Natural killer cell (primary cell): ENCODE results near the gene GATA5. TPM values are rescaled to one million over a fixed set of nuclear protein-coding genes. Genes with fewer than 3 reads are reported as not detected.

Experiments used
- ATAC-seq, 3 donors: fragments of 150-1000 bp in 2 of 3; fragments of 200-7000 bp in 1 of 3; cut with Tn5 transposase; 1 replicate in 1 of 3; 2 replicates in 2 of 3; pipeline ENCODE4 v1.10.0; 2021; ENCODE audit warnings: mild to moderate bottlenecking in 2 of 3, moderate library complexity in 2 of 3
- DNase-seq, 2 donors: peaks; one replicate each; pipeline versions ENCODE4 v3.0.0 to v3.0.0-alpha.2; 2013 to 2021; ENCODE audit warnings: mixed read lengths in 1 of 2
- H3K27ac ChIP-seq: one replicate; pipeline ENCODE4 v1.5.1; 2013; ENCODE audit warnings: mild to moderate bottlenecking, low read length
- H3K27me3 ChIP-seq: one replicate; pipeline ENCODE4 v1.6.1; 2013; ENCODE audit warnings: low read length; ENCODE audit not compliant: control insufficient read depth, insufficient read depth
- H3K36me3 ChIP-seq: one replicate; pipeline ENCODE4 v1.6.1; 2013; ENCODE audit warnings: low read length; ENCODE audit not compliant: control insufficient read depth, insufficient read depth
- H3K4me1 ChIP-seq: one replicate; pipeline ENCODE4 v1.6.1; 2013; ENCODE audit warnings: low read length; ENCODE audit not compliant: control insufficient read depth, insufficient read depth
- H3K4me3 ChIP-seq: one replicate; pipeline ENCODE4 v1.5.1; 2013; ENCODE audit warnings: low read length
- H3K9me3 ChIP-seq: one replicate; pipeline ENCODE4 v1.6.1; 2013; ENCODE audit warnings: low read length; ENCODE audit not compliant: control insufficient read depth, insufficient read depth
- H3K27ac Mint-ChIP-seq, 2 donors: one replicate each; pipeline ENCODE4 v1.8.0; 2022; ENCODE audit warnings: mild to moderate bottlenecking in 2 of 2, mixed read lengths in 2 of 2, moderate library complexity in 1 of 2
- H3K27me3 Mint-ChIP-seq, 2 donors: one replicate each; pipeline ENCODE4 v1.8.0; 2022; ENCODE audit warnings: low read depth in 2 of 2, mixed read lengths in 2 of 2
- H3K36me3 Mint-ChIP-seq: one replicate; pipeline ENCODE4 v1.8.0; 2022; ENCODE audit warnings: mixed read lengths
- H3K4me1 Mint-ChIP-seq, 2 donors: one replicate each; pipeline ENCODE4 v1.8.0; 2022; ENCODE audit warnings: mixed read lengths in 2 of 2
- H3K4me3 Mint-ChIP-seq: one replicate; pipeline ENCODE4 v1.8.0; 2022; ENCODE audit warnings: mild to moderate bottlenecking, moderate library complexity, mixed read lengths
- H3K9me3 Mint-ChIP-seq, 2 donors: one replicate each; pipeline ENCODE4 v1.8.0; 2022; ENCODE audit warnings: mixed read lengths in 2 of 2
- WGBS: methylation state at CpG from one replicate; pipeline ENCODE4 v1.1.7; 2013; ENCODE audit warnings: missing lambda C conversion rate; ENCODE audit not compliant: insufficient coverage; 5-methylcytosine and 5-hydroxymethylcytosine counted together
- intact Hi-C: fragments of 100-400 bp; cut with micrococcal nuclease; formaldehyde crosslinking; loops from one replicate; pipeline ENCODE4 v1.14.2; 2022
- total RNA-seq, 4 donors: library from RNA; stranded (reverse); fragments of 120-200 nt in 1 of 4; gene quantifications; one replicate each; pipeline versions ENCODE4 v1.2.3 to v1.2.4, GENCODE V29; 2013 to 2022
- TF ChIP-seq, protein P1 (sequence below): fragments of 200-600 bp; IDR thresholded peaks from one replicate; pipeline ENCODE4 v1.8.0; 2022; ENCODE audit warnings: antibody characterized with exemption

The GATA5 gene
- total RNA-seq, 3 donors from 2014 or later (not counting 1 experiment from before 2014, with no cell fraction given): not detected

DNA sequence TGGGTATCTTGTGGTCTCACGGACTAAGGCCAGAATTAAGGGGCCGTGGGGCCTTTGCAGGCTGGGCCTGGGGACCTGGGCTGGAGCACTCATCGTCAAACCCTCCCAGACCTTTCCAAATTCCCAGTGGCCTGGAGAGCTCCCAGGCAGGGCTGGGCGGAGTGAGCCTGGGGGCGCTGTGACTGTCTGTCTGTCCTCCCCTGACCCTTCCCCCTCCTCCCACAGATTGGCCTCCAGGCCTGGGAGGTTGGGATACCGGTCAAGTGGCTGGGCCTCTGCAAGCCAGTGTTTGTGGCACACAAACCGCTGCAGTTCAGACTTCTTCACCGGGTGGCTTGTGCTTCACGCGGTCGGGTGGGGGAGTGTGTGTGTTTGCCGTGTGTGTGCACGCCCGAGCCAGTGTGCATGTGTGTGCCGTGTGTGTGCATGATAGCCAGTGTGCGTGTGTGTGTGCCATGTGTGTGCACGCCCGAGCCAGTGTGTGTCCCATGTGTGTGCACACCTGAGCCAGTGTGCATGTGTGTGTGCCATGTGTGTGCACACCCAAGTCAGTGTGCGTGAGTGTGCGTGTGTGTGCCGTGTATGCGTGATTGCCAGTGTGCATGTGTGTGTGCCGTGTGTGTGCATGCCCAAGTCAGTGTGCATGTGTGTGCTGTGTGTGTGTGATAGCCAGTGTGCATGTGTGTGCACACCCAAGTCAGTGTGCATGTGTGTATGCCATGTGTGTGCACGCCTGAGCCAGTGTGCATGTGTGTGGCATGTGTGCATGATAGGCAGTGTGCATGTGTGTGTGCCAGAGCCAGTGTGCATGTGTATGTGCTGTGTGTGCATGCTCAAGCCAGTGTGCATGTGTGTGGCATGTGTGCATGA, 54.7 kb downstream of the GATA5 start:
- Histone ChIP-seq H3K4me1 (no peaks in the 10 kb centered on the region), H3K27me3 (no peaks in the 10 kb centered on the region), H3K9me3 (no peaks in the 10 kb centered on the region), H3K27ac (no peak overlapping the region), H3K36me3 (no peaks in the 10 kb centered on the region), H3K4me3 (no peak overlapping the region)
- intact Hi-C loops: no loop called here
- TF ChIP-seq, protein P1, sequence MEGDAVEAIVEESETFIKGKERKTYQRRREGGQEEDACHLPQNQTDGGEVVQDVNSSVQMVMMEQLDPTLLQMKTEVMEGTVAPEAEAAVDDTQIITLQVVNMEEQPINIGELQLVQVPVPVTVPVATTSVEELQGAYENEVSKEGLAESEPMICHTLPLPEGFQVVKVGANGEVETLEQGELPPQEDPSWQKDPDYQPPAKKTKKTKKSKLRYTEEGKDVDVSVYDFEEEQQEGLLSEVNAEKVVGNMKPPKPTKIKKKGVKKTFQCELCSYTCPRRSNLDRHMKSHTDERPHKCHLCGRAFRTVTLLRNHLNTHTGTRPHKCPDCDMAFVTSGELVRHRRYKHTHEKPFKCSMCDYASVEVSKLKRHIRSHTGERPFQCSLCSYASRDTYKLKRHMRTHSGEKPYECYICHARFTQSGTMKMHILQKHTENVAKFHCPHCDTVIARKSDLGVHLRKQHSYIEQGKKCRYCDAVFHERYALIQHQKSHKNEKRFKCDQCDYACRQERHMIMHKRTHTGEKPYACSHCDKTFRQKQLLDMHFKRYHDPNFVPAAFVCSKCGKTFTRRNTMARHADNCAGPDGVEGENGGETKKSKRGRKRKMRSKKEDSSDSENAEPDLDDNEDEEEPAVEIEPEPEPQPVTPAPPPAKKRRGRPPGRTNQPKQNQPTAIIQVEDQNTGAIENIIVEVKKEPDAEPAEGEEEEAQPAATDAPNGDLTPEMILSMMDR: no peak
- H3K27me3 Mint-ChIP-seq: no peaks in the 10 kb centered on the region
- no peaks in the 10 kb centered on the region for H3K36me3 Mint-ChIP-seq
- ATAC-seq: peak in 1 of 3 donors; percentile 5
- H3K4me3 Mint-ChIP-seq: no peak overlapping the region
- H3K4me1 Mint-ChIP-seq: no peaks in the 10 kb centered on the region
- no peak overlapping the region for H3K27ac Mint-ChIP-seq
- no peak for DNase-seq
- H3K9me3 Mint-ChIP-seq: no peaks in the 10 kb centered on the region
- WGBS: 86% methylated on average over 24 of the region's 24 CpGs

DNA sequence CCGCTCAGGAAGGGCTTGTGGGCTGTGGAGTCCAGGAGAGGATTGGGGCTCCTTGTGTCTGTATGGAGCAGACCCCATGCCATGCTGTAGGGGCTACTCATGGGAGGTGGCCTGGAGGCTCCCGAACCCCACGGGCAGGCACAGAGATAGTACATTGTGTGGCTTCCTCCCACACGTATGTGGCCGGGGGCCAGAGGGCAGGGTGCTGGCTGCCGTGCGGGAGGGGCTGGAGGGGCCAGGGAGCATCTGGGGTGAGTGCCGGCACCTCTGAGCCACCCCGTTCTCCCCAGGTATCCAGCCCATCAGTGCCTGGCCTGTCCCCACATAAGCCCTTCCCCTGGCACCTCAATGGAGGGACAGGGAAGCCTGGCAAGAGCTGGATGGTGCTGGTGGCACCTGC, 56.0 kb downstream of the GATA5 start:
- TF ChIP-seq, protein P1: no peak
- Histone ChIP-seq H3K9me3 (no peaks in the 10 kb centered on the region), H3K4me1 (no peaks in the 10 kb centered on the region), H3K4me3 (no peak overlapping the region), H3K27ac (no peak overlapping the region), H3K36me3 (no peaks in the 10 kb centered on the region), H3K27me3 (no peaks in the 10 kb centered on the region)
- DNase-seq (no peak), ATAC-seq (no peak)
- intact Hi-C loops: no loop called here
- WGBS: 81% methylated on average over 9 of the region's 9 CpGs
- no peak overlapping the region for H3K27ac Mint-ChIP-seq
- H3K27me3 Mint-ChIP-seq: no peaks in the 10 kb centered on the region
- H3K4me1 Mint-ChIP-seq: no peaks in the 10 kb centered on the region
- H3K36me3 Mint-ChIP-seq: no peaks in the 10 kb centered on the region
- no peak overlapping the region for H3K4me3 Mint-ChIP-seq
- H3K9me3 Mint-ChIP-seq: no peaks in the 10 kb centered on the region

DNA sequence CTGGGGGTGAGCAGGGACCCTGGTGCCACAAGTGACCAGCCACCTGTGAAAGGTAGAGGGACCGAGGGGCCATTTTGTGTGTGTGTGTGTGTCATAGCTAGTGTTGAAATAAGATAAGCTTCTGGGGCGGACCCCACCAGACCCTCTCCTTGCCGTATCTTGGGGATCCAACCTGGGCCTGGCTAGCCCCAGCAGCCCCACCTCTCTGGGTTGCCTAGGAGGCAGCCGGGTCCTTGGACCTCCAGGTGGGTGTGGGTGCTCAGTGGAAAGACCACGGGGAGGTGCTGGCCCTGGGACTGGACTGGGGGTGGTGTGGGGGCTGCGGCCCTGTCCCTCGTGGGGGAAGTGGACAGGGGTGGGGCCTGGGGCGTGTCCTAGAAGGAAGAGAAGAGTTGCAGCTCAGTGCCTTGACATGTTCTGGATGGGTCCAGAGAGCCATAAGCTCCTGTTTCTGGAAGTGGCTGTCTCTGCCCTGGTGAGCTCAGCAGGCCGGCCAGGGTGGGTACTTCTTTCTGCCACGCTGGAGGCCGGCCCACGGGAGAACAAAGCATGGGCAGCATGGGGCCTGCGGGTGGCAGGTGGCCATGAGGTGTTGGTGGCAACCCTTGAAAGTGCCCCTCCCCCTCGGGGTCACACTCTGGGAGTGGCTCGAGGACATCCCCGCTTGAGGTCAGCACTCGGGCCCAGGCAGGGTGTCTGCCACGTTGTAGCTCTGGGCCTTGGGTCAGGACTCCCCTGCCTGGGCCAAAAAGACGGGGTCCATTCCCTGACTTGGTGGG, 56.9 kb downstream of the GATA5 start:
- Histone ChIP-seq H3K9me3 (no peaks in the 10 kb centered on the region), H3K4me1 (no peaks in the 10 kb centered on the region), H3K36me3 (no peaks in the 10 kb centered on the region), H3K27me3 (no peaks in the 10 kb centered on the region), H3K4me3 (no peak overlapping the region), H3K27ac (no peak overlapping the region)
- Mint-ChIP-seq H3K4me1 (no peaks in the 10 kb centered on the region), H3K4me3 (no peak overlapping the region), H3K36me3 (no peaks in the 10 kb centered on the region), H3K27me3 (no peaks in the 10 kb centered on the region), H3K27ac (no peak overlapping the region), H3K9me3 (no peaks in the 10 kb centered on the region)
- TF ChIP-seq, protein P1: no peak
- 83% methylated on average over 19 of the region's 19 CpGs for WGBS
- intact Hi-C loops: no loop called here
- no peak for ATAC-seq
- DNase-seq: no peak
